Upper lobe of right lung (tissue), 1 donor: ENCODE results near the gene RUNX2. TPM values are rescaled to one million over a fixed set of nuclear protein-coding genes. Genes with fewer than 3 reads are reported as not detected.

Source experiments
- ATAC-seq: fragments of 200-7000 bp; cut with Tn5 transposase; one replicate; pipeline ENCODE4 v1.9.1; 2020; ENCODE audit warnings: mild to moderate bottlenecking, moderate library complexity
- DNase-seq: peaks from one replicate; pipeline ENCODE4 v3.0.0-alpha.2; 2020
- H3K27ac ChIP-seq: fragments of 200-600 bp; one replicate; pipeline ENCODE4 v1.8.0; 2022
- H3K27me3 ChIP-seq: fragments of 200-600 bp; one replicate; pipeline ENCODE4 v1.8.0; 2022; ENCODE audit warnings: mild to moderate bottlenecking
- H3K36me3 ChIP-seq: fragments of 200-600 bp; one replicate; pipeline ENCODE4 v1.8.0; 2022
- H3K4me1 ChIP-seq: fragments of 200-600 bp; one replicate; pipeline ENCODE4 v1.8.0; 2022
- H3K4me3 ChIP-seq: fragments of 200-600 bp; one replicate; pipeline ENCODE4 v1.8.0; 2022; ENCODE audit warnings: mild to moderate bottlenecking
- H3K9me3 ChIP-seq: fragments of 200-600 bp; one replicate; pipeline ENCODE4 v1.8.0; 2022
- CTCF ChIP-seq: fragments of 200-600 bp; IDR thresholded peaks from one replicate; pipeline ENCODE4 v1.8.0; 2022; ENCODE audit warnings: antibody characterized with exemption
- intact Hi-C: fragments of 100-400 bp; cut with DNase I; formaldehyde crosslinking; loops from one replicate; pipeline ENCODE4 v1.11.0; 2022
- total RNA-seq: library from RNA; stranded (reverse); fragmentation: NEBNext Ultra II Directional; extraction: Animal tissue kit (Norgen Biotek cat#: 25700); gene quantifications from one replicate; pipeline ENCODE4 v1.2.1, GENCODE V29; 2021
- donor health status: DM: no; HTN: yes; CAD: no; lungs with severe emphysema.

The RUNX2 gene
- total RNA-seq, 1 donor from 2014 or later, result 4.6 TPM

GRCh38 chr6:45681860-45682511 lies 353.9 kb downstream of the RUNX2 start:
- no peak overlapping the region for H3K27ac ChIP-seq
- no peak for TF ChIP-seq CTCF
- H3K36me3 ChIP-seq, result no peaks in the 10 kb centered on the region
- intact Hi-C loops, result no loop called here
- no peaks in the 10 kb centered on the region for H3K27me3 ChIP-seq
- DNase-seq, result no peak
- ATAC-seq, result peak; percentile 92
- no peak overlapping the region for H3K4me3 ChIP-seq
- peaks cover 9% of the 10 kb centered on the region for H3K4me1 ChIP-seq
- no peaks in the 10 kb centered on the region for H3K9me3 ChIP-seq

- DNase-seq (no peak), ATAC-seq (no peak)
- H3K36me3 ChIP-seq, result no peaks in the 10 kb centered on the region
- TF ChIP-seq CTCF, result no peak
- no peak overlapping the region for H3K27ac ChIP-seq
- H3K4me1 ChIP-seq, result no peaks in the 10 kb centered on the region
- no peaks in the 10 kb centered on the region for H3K9me3 ChIP-seq
- H3K4me3 ChIP-seq, result no peak overlapping the region
- no peaks in the 10 kb centered on the region for H3K27me3 ChIP-seq
- intact Hi-C loops, result no loop called here
Observed at GRCh38 chr6:45684476-45684875, 356.3 kb downstream of the RUNX2 start.

GRCh38 chr6:45685076-45685475 lies 356.9 kb downstream of the RUNX2 start:
- intact Hi-C loops, result no loop called here
- H3K27me3 ChIP-seq, result no peaks in the 10 kb centered on the region
- DNase-seq (no peak), ATAC-seq (no peak)
- H3K4me1 ChIP-seq, result no peaks in the 10 kb centered on the region
- no peaks in the 10 kb centered on the region for H3K36me3 ChIP-seq
- TF ChIP-seq CTCF, result no peak
- H3K9me3 ChIP-seq, result no peaks in the 10 kb centered on the region
- H3K27ac ChIP-seq, result no peak overlapping the region
- no peak overlapping the region for H3K4me3 ChIP-seq

GRCh38 chr6:45686841-45687569 lies 358.9 kb downstream of the RUNX2 start:
- Histone ChIP-seq H3K36me3 (no peaks in the 10 kb centered on the region), H3K4me1 (no peaks in the 10 kb centered on the region), H3K27ac (no peak overlapping the region), H3K4me3 (no peak overlapping the region), H3K9me3 (no peaks in the 10 kb centered on the region), H3K27me3 (no peaks in the 10 kb centered on the region)
- ATAC-seq (no peak), DNase-seq (no peak)
- intact Hi-C loops, result no loop called here
- TF ChIP-seq CTCF, result no peak

- Histone ChIP-seq H3K4me3 (no peak overlapping the region), H3K36me3 (no peaks in the 10 kb centered on the region), H3K4me1 (no peaks in the 10 kb centered on the region), H3K9me3 (no peaks in the 10 kb centered on the region), H3K27me3 (no peaks in the 10 kb centered on the region), H3K27ac (no peak overlapping the region)
- DNase-seq, result no peak
- no peak for TF ChIP-seq CTCF
- no peak for ATAC-seq
- intact Hi-C loops, result no loop called here
Observed at GRCh38 chr6:45687570-45687969, 359.4 kb downstream of the RUNX2 start.
